ENCODE results near the gene BUD13. TPM values are rescaled to one million over a fixed set of nuclear protein-coding genes. Genes with fewer than 3 reads are reported as not detected.

BUD13 gene
- total and polyA plus RNA-seq, 2 of the 13 experiments (the other 11 are each of a cell fraction or from before 2014, with no cell fraction given): 13.3 to 25.9 TPM

GRCh38 chr11:116740741-116741140 is 32.0 kb downstream of the BUD13 start:
- in situ Hi-C loops (cut with HindIII; ENCODE audit: extremely low pct_ligation_motif_present, low pct_unique_long_range_greater_than_20kb): no loop called here
- no peak for FAIRE-seq
- POLR2A ChIA-PET: no interaction called here

More at GRCh38 chr11:116740741-116741140, 32.0 kb downstream of the BUD13 start:
- H3K79me2 ChIP-seq (ENCODE audit: insufficient read depth, low read length): no peaks in the 10 kb centered on the region
- WGBS (ENCODE audit: low lambda C conversion rate): 65% methylated on average over 4 of the region's 4 CpGs
- no peak overlapping the region for H3K4me3 ChIP-seq (replicated peaks in 1 of 3; ENCODE audit: insufficient read depth in 1 of 3, low read depth in 2 of 3, low read length in 3 of 3)
- TF ChIP-seq ZSCAN22 (CRISPR knock-in tag; IDR thresholded peaks at IDR 0.05): no peak
- no peak for TF ChIP-seq ZNF512B (CRISPR knock-in tag; IDR thresholded peaks at IDR 0.05; ENCODE audit: borderline replicate concordance)
- TF ChIP-seq BRF2 (CRISPR knock-in tag; IDR thresholded peaks at IDR 0.05): no peak
- TF ChIP-seq MBNL3 (CRISPR knock-in tag; conservative IDR thresholded peaks at IDR 0.05): no peak
- no peaks in the 10 kb centered on the region for H4K20me1 ChIP-seq (ENCODE audit: insufficient read depth, low read length)
- no TSS peak for BruUV-seq (replicated peaks)
- no peaks in the 10 kb centered on the region for H3K36me3 ChIP-seq (replicated peaks in 1 of 2; ENCODE audit: control insufficient read depth in 1 of 2, insufficient read depth in 2 of 2, low read length in 2 of 2)
- no peak overlapping the region for H2AFZ ChIP-seq (ENCODE audit: low read length)
- H3K27me3 ChIP-seq (ENCODE audit: control insufficient read depth in 1 of 2, insufficient read depth in 2 of 2, low read length in 2 of 2): no peaks in the 10 kb centered on the region
- no peaks in the 10 kb centered on the region for H3K9me3 ChIP-seq (ENCODE audit: low read length)
- CTCF ChIA-PET (ENCODE audit: low intra/inter-chr PET ratio, low total read pairs): no interaction called here
- intact Hi-C loops (cut with micrococcal nuclease; ENCODE audit: unreplicated experiment): no loop called here
- H3K27ac ChIP-seq (ENCODE audit: extremely low read length, insufficient read depth, low read length): no peak overlapping the region
- no peak for DNase-seq (ENCODE audit: low spot score)
- no peak for ATAC-seq
- peaks cover 15% of the 10 kb centered on the region for H3K4me1 ChIP-seq (ENCODE audit: insufficient read depth, low read length)
- no peak overlapping the region for H3K4me2 ChIP-seq (ENCODE audit: low read depth, low read length)
- H3K9ac ChIP-seq (ENCODE audit: insufficient read depth, low read depth, low read length): no peak overlapping the region

Measured in HepG2 (cell line).